GM21529 (cell line): ENCODE data around the gene WDTC1.
"Not testable (repeated sequence)": the region's sequence is repeated elsewhere in the genome, so short reads cannot be mapped to it uniquely, and the experiment has no call there.

Experiments used
- ATAC-seq: cut with Tn5 transposase; IDR thresholded peaks from one replicate; pipeline ENCODE4 v1.9.1; 2021; ENCODE audit not compliant: unreplicated experiment

Gene WDTC1

GRCh38 chr1:27234049-27234882 lies at the start of gene WDTC1:
TSS of gene WDTC1 (plus strand) at chr1:27234632. CDS start at chr1:27261055, 26,423 bp downstream.
- peak; percentile 83 for ATAC-seq

GRCh38 chr1:27184665-27185064 lies 49.8 kb upstream of the WDTC1 start:
- not testable (repeated sequence) for ATAC-seq

- ATAC-seq, result no peak
These were observed 42.3 kb upstream of the WDTC1 start for GRCh38 chr1:27192039-27192529.

- no peak for ATAC-seq
These were observed 41.2 kb upstream of the WDTC1 start for GRCh38 chr1:27193194-27193593.

- no peak for ATAC-seq
These were observed 33.1 kb upstream of the WDTC1 start for GRCh38 chr1:27201295-27201694.

- ATAC-seq, result no peak
These were observed 30.5 kb upstream of the WDTC1 start for GRCh38 chr1:27203946-27204345.

GRCh38 chr1:27207238-27207637 lies 27.2 kb upstream of the WDTC1 start:
- not testable (repeated sequence) for ATAC-seq

GRCh38 chr1:27208143-27208850 lies 26.1 kb upstream of the WDTC1 start:
- ATAC-seq, result not testable (repeated sequence)

GRCh38 chr1:27216466-27216865 lies 18.0 kb upstream of the WDTC1 start:
- no peak for ATAC-seq

- ATAC-seq, result no peak
These were observed 17.0 kb upstream of the WDTC1 start for GRCh38 chr1:27217401-27217800.

- ATAC-seq, result no peak
These were observed 15.7 kb upstream of the WDTC1 start for GRCh38 chr1:27218736-27219135.

GRCh38 chr1:27220096-27220495 lies 14.3 kb upstream of the WDTC1 start:
- no peak for ATAC-seq

- ATAC-seq, result not testable (repeated sequence)
These were observed 13.5 kb upstream of the WDTC1 start for GRCh38 chr1:27220702-27221497.

- no peak for ATAC-seq
These were observed 8.8 kb upstream of the WDTC1 start for GRCh38 chr1:27225621-27226020.

GRCh38 chr1:27227765-27228164 lies 6.7 kb upstream of the WDTC1 start:
- ATAC-seq, result no peak

GRCh38 chr1:27233667-27234048 lies 774 bp upstream of the WDTC1 start:
- no peak for ATAC-seq

GRCh38 chr1:27235827-27236226 lies 1.4 kb downstream of the WDTC1 start:
- no peak for ATAC-seq

GRCh38 chr1:27237112-27237511 lies 2.7 kb downstream of the WDTC1 start:
- no peak for ATAC-seq

GRCh38 chr1:27238032-27238431 lies 3.6 kb downstream of the WDTC1 start:
- no peak for ATAC-seq

- no peak for ATAC-seq
These were observed 7.2 kb downstream of the WDTC1 start for GRCh38 chr1:27241677-27242076.

GRCh38 chr1:27243665-27244064 lies 9.2 kb downstream of the WDTC1 start:
- not testable (repeated sequence) for ATAC-seq
